GM21381 (cell line): ENCODE results near the gene RITA1.
A peak's percentile ranks its signal among the peaks of the same experiment; 100 is the strongest.
"Not testable (repeated sequence)": the region's sequence is repeated elsewhere in the genome, so short reads cannot be mapped to it uniquely, and the experiment has no call there.

Experiments used
- ATAC-seq: cut with Tn5 transposase; IDR thresholded peaks from one replicate; pipeline ENCODE4 v1.9.1; 2021; ENCODE audit warnings: mild to moderate bottlenecking, moderate library complexity; ENCODE audit not compliant: unreplicated experiment

The RITA1 gene

DNA sequence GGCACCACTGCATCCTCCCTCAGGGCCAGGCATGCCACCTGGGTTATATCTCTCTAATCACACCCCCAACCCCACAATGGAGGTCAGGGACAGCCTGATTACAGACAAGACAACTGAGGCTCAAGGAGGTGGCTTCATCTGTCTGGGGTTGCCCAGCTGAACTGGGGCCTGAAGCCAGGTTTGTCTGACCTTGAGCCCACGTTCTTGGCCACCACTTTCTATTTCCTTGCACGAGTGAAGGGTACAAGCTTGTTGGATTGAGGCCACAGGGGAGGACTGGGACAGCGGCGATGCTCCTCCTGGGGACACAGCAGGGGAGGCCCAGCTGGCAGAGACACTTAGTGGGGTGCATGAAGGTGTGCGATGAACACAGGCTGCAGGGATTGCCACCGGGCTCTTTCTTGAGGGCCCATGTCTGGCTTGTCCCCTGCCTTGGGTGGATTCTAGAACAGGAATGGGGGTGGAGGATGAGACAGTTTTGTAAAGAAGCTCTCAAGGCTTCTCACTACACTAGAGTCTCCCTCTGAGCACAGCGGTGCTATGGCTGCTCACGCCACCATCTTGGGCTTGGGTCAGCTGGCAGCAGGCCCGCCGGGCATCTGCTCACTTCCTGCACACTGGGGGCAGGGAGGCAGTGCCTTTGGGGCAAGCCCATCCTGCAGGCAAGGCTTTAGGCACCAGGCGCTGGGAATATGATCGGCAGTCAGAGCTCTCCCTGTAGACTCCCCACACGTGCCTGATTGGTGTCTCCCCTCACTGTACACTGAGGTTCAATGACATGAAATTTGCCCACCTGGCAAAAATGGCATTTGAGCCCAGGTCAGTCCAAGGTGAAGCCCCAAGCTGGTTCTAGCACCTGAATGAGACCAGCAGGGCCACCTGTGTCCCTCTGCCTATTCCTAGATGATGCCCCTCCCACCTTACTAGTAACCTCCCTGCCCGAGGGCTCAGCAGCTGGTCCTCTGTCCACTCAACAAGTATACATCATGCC is 16.0 kb downstream of the RITA1 start:
- no peak for ATAC-seq

DNA sequence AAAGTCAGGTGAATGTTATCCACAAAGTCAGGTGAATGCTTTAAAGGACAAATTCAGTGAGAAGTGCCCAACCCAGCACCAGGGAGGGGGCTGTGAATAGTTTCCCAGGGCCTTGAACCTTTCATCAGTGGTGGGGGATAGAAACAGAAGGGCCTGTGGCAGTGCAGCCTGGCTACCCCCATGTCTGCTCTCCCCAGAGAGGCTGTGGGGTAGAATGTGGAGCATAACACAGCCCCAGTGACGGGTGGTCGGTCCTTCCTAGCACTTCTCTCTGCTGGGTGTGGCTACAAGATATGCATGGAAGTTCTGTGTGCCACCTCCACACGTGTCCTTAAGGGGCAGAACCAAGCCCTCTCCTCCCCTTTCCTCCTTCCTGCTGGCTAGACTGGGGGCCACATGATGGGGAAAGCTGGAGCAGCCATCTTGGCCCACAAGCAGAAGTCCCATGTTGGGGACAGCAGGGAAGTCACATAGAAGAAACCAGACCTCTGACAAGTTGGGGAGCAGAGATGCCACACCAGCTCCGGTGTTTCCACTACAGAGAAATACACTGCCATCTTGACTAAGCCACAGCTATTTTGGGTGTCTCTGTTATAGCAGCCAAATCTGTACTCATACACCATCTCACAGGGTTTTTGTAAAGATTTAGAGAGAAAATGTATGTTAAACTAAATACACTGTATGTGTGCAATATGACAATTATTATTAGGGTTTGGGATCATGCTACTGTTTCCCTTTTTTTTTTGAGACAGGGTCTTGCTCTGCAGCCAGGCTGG is 17.0 kb downstream of the RITA1 start:
- ATAC-seq, result no peak

DNA sequence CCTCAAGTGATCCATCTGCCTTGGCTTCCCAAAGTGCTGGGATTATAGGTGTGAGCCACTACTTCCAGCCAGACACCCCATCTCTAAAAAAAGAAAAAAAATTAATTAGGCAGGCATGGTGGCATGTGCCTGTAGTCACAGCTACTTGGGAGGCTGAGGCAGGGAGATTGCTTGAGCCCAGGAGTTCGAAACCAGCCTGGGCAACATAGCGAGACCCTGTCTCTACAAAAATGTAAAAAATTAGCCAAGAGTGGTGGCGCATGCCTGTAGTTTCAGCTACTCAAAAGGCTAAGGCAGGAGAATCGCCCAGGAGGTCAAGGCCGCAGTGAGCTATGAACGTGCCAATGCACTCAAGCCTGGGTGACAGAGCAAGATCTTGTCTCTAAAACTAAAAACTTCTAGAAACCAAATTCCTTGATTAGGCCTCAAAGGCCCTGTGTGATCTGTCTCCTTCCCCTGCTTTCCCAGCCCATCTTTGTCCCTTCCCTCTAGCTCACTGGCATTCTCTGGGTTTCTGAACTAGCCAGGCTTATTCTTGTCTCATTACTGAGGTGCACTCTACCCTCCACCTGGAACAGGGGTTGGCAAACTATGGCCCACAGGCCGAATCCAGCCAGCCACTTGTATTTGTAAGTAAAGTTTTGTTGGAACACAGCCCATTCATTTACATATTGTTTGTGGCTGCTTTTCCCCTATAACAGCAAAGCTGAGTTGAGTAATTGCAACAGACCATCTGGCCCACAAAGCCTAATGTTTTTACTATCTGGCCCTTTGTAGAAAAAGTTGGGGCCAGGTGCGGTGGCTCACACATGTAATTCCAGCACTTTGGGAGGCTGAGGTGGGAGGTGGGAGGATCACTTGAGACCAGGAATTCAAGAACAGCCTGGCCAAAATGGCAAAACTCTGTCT is 18.6 kb downstream of the RITA1 start:
- ATAC-seq, result no peak

DNA sequence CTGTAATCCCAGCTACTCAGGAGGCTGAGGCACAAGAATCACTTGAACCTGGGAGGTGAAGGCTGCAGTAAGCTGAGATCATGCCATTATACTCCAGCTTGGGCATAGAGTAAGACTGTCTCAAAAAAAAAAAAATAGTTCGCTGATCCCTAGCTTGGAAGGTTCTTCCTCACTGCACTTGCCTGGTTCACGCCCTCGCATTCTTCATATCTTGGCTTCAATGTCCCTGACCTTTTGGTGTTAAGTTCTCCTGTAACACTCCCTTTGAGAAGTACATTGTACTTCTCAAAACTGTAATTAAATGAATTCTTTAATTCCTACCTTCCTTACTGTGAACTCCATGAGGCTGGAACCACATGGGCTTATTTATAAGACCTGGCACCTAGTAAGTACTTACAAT is 19.3 kb downstream of the RITA1 start:
- no peak for ATAC-seq

DNA sequence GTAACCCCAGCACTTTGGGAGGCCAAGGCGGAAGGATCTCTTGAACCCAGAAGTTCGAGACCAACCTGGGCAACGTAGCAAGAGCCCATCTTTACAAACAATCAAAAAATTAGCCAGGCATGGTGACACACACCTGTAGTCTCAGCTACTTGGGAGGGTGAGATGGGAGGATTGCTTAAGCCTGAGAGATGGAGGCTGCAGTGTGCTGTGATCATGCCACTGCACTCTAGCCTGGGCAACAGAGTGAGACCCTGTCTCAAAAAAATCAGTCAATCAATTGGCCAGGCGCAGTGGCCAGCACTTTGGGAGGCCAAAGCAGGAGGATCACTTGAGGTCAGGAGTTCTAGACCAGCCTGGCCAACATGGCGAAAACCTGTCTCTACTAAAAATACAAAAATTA is 21.3 kb downstream of the RITA1 start:
- ATAC-seq, result not testable (repeated sequence)

DNA sequence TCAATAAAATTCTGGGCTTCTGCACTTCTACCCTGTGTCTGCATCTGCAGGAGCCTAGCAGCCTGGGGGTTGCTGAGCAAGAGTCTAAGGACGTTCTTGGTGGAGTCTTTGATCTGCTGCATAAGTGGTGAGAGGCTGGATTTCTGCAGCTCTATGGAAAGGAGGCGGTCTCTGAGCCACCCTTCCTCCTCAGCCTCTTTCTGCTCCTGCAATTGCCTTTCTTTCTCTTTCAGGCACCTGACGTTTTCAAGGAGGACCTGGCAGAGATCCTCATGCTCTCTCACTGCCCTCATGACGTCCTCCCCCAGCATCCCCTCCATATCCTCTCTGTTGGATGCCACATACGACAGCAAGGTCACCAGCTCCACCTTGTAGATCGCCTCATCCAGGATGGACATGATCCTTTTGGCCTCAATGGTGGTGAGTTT is 22.1 kb downstream of the RITA1 start:
- ATAC-seq, result no peak

DNA sequence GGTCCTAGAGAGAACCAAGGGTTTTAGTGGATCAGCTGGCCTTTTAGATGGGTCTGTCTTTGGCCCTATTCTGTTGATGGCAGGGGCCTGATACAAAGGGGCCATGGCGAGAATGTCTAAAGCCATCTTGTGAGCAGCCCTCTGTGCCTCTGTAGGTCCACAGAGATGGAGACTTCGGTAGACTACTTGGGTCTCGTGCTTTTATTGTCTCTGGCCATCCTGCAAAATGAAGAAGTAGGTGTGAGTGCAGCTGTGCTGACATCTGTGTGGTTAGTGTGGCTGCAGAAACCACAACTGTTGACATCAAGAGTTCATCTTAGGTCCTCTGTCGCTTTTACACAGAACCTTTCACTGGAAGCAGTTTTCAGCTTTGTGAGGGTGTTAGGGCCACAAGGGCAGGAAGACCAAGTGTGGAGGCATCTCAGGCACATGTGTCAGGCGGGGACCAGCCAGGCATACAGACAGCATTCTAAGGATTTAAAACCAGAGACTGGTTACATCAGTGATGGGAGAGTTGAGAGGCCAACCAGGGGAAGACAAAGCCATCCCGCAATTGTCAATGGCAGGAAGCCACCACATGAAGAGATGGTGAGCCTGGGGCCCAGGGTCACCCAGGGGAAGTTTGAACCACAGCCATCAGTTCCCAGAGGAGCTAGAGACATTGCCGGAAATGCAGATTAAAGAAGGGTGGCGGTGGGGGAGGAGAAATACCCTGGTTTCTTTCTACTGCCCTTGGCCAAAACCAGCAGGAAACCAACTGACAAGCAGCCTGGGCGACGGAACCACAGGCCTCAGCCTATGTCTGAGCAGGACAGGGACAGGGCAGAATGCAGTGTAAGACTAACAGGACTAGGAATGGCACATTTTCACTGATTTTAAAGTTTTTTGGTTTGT is 22.8 kb downstream of the RITA1 start:
- ATAC-seq, result peak; percentile 79

DNA sequence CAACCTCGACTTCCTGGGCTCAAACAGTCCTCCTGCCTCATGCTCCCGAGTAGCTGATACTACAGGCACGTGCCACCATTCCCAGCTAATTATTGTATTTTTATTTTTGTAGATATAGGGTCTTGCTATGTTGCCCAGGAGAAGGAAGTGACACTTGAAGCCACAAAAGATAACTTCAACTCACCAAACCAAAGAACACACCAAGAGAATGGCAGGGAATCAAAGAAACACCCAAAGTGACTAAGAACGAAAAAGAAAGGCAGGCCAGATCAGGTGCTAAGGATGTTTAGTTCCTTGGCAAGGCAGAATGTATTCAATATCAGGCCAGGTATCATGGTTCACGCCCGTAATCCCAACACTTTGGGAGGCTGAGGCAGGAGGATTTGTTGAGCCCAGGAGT is 25.6 kb downstream of the RITA1 start:
- no peak for ATAC-seq

DNA sequence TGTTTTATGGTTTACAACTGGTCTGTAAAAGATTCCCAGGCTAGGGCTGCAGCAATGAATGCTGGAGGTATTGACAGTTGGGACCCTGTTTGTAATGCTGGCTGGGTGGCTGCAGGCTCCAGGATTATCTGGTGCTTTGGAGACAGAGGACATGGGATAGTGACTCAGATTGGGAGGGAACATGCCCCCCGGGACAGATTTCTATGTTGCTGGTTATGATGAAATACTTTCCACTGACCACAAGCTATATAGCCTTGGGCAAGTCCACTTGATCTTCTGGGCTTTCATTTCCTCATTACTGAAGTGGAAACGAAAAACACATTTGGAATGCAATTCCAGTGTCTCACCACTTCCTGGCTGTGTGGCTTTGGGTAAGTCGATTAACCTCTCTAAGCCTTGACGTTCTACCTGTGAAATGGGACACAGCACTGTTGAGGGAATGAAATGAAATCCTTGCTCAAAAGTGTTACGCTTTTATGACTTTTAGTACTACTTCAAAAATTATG is 29.4 kb downstream of the RITA1 start:
- ATAC-seq, result peak; percentile 62

DNA sequence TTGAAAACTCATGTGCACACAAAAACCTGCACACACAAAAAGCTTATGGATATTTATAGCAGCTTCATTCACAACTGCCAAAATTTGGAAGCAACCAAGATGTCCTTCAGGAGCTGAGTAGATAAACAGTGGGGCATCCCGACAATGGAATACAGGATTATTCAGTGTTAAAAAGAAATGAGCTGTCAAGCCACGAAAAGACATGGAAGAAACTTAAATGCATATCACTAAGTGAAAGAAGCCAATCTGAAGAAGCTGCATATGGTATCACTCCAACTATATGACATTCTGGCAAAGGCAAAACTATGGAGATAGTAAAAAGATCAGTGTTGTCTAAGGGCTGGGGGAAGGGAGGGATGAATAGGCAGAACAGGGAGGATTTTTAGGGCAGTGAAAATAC is 30.5 kb downstream of the RITA1 start:
- ATAC-seq, result no peak

DNA sequence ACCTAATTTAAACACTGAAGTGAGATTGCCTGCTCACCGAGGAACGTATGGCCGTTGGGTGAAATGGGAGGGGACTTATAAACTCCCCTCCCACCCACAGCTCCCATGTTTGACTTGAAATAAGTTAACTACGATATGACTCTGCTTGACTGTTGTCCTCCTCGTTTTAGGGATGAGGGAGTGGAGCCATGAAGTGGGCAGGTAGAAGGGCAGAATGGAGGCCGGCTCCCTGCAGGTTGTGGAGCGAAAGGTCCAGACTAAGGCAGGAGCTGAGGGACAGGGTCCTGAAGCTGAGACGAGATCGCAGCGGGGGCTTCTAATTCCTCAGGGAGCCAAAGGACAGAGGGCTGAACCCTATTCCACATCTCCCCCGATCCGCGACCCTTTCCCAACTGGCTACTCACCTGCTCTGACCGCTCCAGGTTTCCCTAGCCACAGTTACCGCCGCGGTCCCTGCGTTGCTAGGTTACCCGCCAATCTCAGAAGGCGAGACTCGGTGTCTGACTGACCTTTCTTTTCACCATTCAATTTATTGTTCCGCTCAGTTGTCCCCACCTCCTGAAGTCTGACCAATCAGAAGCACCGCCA is 35.2 kb downstream of the RITA1 start:
- no peak for ATAC-seq

DNA sequence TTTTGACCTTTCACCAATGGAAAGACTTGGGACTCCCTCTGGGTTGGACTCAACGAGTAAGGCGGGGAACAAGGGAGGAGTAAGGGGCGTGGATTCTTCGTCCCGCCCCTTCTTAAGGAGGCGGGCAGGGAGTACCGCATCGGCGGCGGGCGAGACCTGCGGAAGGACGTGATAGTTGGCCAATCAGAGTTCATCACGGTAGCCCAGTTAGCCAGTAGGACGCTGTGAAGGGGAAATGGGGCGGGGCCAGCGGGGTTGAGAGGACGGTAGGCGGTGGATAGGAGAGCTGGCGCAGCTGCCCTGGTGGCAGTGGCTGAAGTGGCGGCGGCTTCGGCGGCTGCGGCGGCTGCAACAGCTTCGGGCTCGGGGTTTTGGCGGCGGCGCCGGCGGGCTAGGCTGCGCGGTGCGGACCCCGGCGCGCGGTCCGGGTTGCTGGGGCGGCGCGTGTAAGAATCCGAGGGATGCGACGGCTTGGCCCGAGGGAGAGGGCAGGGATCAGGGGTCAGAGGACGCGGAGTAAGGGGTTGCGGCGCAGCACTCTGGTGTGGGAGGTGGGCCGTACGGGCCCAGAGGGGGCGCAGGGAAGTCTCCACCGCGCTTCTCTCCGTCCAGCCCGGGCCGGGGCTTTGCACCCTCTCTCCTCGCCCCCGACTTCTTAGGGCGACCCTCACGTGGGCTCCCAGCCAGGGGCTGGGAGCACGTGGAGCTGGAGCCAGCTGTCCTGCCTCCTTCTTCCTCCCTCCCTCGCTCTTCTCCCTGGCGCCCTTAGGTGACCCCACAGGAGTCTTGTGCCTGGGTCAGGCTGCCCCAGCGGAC is 35.9 kb downstream of the RITA1 start, which contains the start of gene TPCN1:
TPCN1 (plus strand) TSS at position 284 of the 816 bp plus-strand sequence. CDS start 5,389 bp downstream, outside the sequence.
- peak; percentile 87 for ATAC-seq

DNA sequence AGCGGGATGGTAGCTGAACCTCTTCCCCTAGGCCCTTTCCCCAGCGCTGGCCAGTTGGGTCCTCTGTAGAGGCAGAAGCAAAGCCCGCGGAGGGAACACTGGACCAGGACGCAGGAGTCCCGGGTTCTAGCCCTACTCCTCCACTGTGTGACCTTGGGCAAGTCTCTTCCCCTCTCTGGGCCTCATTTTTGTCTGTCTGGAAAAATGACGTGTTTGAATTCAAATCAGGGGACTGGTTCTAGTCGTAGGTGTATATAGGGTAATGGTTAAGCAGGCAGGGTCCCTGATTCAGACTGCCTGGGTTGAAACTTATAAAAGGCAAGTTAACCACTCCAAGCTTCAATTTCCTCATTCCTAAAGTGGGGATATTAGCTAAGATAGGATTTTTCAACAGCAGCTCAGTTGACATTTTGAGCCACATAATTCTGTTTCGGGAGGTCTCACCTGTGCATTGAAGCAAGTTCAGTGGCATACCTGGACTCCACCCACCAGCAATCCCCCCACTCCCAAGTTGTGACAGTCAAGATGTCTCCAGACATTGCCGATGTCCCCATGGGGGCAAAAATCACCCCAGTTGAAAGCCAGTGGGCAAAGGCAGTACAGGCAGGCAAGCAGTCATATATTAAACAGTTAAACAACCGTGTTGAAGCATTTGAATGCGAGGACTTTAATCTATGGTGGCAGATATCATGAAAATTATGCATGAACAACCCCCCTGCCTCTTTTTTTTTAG is 36.6 kb downstream of the RITA1 start:
- no peak for ATAC-seq

DNA sequence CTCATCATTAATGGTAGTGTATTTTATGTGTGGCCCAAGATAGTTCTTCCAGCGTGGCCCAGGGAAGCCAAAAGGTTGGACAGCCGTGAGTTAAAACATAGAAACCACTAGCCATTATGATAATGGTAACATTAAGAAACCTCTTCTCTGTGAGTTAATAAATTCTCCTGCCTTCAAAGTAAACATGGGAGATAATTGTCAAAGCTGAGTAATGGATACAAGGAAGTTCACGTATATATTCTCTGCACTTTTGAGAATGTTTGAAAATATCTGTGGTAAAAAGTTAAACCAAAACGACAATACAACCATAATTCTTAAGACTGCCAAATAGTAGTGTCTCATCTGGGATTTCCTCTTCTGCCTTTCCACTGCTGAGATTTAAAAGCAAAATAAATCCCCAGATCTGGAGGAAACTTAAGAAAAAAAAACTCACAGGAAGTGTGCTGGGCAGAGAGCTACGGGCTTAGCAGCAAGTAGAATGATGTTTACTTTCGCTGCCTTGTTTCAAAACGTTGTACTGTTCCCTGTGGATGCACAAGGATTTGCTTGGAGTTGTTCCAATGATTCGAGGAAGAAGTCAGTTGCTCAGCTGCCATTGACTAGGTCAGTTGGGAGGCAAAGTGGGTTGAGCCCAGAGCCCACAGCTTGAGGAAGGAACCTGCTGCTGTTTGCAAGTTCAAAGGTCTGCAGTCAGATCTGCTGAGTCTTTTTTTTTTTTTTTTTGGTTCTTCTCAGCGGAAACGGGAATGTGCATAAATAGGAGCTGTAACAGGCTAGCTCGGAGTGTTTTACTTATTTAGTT is 37.4 kb downstream of the RITA1 start:
- ATAC-seq, result no peak

DNA sequence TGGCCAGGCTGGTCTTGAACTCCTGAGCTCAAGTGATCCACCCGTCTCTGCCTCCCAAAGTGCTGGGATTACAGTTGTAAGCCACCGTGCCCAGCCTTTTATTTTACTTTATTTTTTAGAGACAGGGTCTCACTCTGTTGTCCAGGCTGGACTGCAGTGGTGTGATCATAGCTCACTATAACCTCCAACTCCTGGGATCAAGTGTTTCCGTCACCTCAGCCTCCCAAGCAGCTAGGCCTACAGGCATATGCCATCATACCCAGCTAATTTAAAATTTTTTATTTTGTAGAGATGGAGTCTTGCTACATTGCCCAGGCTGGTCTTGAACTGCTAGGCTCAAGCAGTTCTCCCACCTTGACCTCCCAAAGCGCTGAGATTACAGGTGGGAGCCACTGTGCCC is 39.4 kb downstream of the RITA1 start:
- no peak for ATAC-seq

DNA sequence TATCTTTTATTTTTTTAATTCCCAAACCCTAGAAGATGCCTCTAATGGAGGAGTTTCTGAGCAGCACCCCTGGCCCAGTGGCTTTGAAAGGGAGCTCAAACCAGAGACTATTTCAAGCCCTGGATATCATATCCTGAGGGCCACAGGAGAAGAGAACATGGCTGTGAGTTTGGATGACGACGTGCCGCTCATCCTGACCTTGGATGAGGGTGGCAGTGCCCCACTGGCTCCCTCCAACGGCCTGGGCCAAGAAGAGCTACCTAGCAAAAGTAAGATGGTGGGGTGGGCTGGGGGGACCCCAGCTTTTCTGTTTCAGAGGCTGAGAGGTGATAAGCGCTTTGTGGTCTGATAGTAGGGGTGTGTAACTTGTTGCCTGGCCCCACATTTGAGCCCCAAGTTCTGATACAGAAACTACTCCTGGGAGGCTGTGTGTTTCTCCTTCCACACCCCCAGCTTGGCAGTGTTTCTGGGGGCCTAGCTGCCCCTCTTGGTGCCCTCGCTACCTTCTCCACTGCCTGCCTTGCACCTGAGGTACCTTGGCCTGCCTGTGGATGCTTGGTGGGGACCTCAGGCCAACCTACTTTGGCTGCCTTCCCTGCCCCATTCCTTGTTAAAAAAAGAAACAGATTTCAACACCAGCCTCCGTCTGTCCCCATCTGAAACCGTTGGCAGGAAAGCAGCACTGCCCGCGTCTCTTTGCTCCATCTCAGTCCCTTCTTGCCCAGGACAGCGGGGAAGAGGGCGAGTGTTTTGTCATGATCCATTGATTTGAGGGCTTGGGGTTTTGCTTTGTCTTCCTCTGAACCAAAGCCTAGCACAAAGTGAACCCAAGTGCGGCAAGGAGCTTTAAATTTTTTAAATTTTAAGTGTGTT is 41.4 kb downstream of the RITA1 start:
- ATAC-seq, result no peak
